Amygdala (tissue), 56 donors: ENCODE results near the gene IL21R.
"Not testable (repeated sequence)": the region's sequence is repeated elsewhere in the genome, so short reads cannot be mapped to it uniquely, and the experiment has no call there.

Source experiments
- DNase-seq, 56 donors: peaks; one replicate each; lab custom pipeline; 2025; lab: John Stamatoyannopoulos, UW

Gene IL21R

DNA sequence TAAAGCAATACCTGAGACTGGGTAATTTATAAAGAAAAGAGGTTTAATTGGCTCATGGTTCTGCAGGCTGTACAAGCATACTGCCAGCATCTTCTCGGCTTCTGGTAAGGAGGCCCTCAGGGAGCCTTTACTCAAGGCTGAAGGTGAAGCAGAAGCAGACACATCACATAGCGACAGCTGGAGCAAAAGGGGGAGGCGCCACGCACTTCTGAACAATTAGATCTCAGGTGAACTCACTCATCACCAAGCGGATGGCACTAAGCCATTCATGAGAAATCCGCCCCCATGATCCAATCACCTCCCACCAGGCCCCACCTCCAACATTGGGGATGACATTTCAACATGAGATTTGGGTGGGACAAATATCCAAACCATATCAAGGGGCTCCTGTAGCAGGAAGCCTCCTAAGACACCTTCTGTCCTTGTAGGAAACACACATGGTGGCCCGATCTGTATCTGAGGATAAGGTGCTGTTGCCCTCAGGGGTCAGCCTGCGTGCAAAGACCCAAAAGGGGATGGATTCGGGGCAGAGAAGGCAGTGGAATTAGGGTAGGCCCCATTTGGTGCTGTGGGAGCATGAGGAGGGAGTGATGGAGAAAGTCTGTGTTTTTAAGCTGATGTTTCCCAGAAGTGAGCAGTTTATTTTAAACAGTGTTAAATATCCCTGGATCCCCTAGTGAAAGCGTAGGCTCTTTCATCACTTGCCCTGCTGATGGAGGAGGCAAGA is 23.0 kb downstream of the IL21R start:
- DNase-seq: no peak

- DNase-seq: no peak
These were observed 24.0 kb downstream of the IL21R start for GRCh38 chr16:27425961-27426360.

DNA sequence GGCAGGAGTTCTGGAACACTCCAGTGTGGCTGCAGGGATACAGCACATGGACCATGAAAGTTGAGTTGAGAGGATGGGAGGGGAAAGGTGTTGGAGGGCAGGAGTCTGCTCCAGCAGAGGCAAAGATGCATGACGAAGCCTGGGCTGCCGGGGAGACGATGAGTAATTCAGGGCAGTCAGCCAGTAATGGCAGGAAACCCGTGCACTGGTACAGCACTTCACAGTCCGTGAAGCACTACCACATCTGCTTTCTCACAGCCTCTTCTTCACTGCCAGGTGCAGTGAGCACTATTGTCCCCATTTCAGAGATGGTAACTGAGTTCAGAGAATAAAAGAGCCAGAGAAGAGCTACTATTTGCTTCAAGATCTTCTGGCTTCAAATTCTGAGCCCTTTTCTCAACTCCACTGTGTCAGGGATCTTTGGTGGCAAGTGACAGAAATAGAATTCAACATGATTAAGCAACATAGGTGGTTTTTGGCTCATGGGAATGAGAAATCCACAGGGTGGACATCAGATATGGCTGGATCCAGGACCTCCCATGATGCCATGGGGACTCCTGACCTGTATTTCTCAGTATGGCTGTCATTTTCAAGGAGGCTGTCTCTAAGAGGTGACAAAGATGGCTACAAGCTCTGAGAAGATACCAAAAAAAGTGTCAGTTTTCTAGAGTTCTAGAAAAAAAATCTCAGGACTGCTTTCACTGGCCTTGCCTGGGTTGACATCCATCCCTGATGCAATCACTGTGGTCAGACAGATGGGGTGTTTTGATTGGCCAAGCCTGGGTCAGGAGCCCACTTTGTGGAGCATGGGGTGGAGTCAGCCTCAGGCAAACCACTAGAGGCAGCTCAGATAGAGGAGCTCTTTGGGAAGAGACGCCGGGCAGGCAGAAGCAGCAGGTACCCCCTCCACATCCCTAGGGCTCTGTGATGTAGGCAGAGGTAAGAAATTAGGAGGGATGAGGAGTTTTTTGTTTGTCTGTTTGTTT is 24.7 kb downstream of the IL21R start:
- DNase-seq: peak in 1 of 56 donors; percentile 7

DNA sequence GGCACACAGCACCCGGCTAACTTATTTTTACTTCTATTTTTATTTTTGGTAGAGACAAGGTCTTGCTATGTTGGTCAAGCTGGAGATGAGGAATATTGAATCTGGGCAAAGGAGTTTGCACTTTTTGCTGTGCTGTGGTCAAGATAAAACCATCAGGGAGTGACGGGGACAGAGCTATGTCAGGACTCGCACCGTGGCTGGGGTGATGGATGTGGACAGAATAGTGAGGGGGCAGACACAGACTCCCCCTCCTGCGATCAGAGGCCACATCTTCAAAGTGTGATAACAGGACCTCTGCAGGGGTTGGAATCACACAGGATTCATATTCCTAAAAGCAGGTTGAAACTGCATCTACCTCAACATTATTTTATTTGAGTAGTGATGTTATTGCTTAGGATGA is 25.6 kb downstream of the IL21R start:
- no peak for DNase-seq

GRCh38 chr16:27428026-27428785 is 26.2 kb downstream of the IL21R start:
- DNase-seq: no peak

DNA sequence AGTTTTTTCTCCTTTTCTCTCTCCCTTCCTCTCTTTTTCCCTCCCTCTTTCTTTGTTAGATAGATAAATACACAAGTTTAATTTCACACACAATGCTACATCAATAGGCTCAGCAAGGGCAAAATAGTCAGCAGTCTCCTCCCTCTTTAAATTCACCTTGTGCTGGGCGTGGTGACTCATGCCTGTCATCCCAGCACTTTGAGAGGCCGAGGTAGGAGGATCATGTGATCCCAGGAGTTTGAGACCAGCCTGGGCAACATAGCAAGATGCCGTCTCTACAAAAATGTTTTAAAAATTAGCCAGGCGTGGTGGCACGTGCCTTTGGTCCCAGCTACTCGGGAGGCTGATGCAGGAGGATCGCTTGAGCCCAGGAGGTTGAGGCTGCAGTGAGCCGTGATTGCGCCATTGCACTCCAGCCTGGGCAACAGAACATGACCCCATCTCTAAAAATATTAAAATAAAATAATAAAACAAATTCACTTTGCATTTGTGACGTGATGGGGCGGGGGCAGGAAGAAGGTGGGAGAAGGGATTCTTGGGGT is 27.4 kb downstream of the IL21R start:
- no peak for DNase-seq

- no peak for DNase-seq
These were observed 28.0 kb downstream of the IL21R start for GRCh38 chr16:27429981-27430441.

- no peak for DNase-seq
These were observed 28.5 kb downstream of the IL21R start for GRCh38 chr16:27430512-27430911.

DNA sequence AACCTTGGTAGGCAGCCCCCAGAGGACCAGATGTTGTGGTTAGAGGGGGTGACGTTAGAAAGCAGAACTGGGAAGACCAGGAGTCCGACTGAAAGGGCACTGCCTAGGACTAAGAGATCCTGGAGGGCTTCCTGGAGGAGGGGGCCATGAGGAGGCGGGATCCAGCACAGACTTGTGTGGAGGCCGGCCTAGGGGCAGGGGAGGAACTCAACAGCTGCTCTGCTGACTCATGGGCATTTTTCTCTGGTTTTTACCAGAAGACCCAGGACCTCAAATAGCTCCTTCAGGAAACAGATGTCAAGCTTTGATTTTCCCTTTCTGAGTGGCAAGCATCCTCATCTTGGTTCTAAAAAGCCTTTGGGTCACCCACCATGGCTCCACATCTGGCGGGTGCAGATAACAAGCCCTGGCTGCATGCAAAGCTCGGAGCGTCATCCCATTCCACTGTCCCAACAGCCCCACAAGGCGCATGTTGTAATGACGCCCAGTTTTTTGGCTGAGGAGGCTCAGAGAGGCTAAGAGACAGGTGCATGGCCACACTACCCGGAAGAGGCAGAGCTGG is 29.0 kb downstream of the IL21R start:
- DNase-seq: no peak

GRCh38 chr16:27431773-27432532 is 30.0 kb downstream of the IL21R start:
- DNase-seq: no peak

DNA sequence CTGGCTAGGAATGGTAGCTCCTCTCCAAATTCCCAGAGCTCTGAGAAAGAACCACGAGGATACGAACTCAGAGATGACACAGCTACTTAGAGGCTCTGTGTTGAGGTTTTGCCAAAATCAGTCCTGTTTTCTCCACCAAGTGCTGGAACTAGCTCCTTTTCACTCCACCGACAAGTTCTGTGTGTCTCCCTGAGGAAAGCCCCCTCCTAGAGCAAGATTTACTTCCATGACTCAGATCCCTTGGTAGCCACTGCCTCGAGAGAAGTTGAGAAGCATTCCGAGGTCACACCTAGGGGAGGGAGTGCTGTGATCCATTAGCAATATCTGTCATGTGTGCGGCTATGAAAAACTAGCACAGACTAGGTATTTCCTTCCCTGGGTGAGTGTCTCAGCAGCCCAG is 30.6 kb downstream of the IL21R start:
- no peak for DNase-seq

- DNase-seq: not testable (repeated sequence)
These were observed 31.2 kb downstream of the IL21R start for GRCh38 chr16:27433191-27433590.

- DNase-seq: no peak
These were observed 31.7 kb downstream of the IL21R start for GRCh38 chr16:27433636-27434035.

- DNase-seq: no peak
These were observed 32.4 kb downstream of the IL21R start for GRCh38 chr16:27434141-27435051.

DNA sequence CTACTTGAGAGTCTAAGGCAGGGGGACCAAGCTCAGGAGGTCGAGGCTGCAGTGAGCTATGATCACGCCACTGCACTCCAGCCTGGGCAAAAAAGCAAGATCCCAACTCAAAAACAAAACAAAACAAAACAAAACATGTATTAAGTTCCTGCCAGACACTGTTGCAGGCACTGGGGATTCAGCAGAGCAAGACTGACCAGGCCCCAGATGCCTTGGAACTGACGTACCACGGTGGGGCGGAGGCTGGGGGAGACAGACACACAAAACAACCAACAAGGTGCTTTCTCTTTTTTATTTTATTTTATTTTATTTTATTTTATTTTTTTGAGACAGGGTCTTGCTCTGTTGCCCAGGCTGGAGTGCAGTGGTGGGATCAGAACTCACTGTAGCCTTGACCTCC is 33.2 kb downstream of the IL21R start:
- not testable (repeated sequence) for DNase-seq

- DNase-seq: no peak
These were observed 34.1 kb downstream of the IL21R start for GRCh38 chr16:27436065-27436464.

GRCh38 chr16:27436921-27437650 is 35.1 kb downstream of the IL21R start:
- DNase-seq: no peak

- no peak for DNase-seq
These were observed 36.0 kb downstream of the IL21R start for GRCh38 chr16:27437946-27438345.
